Suprapubic skin (tissue), 4 donors: Measurements from ENCODE around the gene ENTPD1. TPM values are rescaled to one million over a fixed set of nuclear protein-coding genes. Genes with fewer than 3 reads are reported as not detected.

Source experiments
- DNase-seq, 2 donors: peaks; one replicate each; pipeline ENCODE4 v3.0.0-alpha.2; 2019; ENCODE audit warnings: low spot score in 2 of 2
- H3K27ac ChIP-seq: fragments of 200-600 bp; sonication (generic); one replicate; pipeline ENCODE4 v1.5.1; 2019
- H3K27me3 ChIP-seq: fragments of 200-600 bp; sonication (generic); one replicate; pipeline ENCODE4 v1.5.1; 2019
- H3K36me3 ChIP-seq: fragments of 200-600 bp; sonication (generic); one replicate; pipeline ENCODE4 v1.5.1; 2019
- H3K4me1 ChIP-seq: fragments of 200-600 bp; sonication (generic); one replicate; pipeline ENCODE4 v1.5.1; 2019
- H3K4me3 ChIP-seq: fragments of 200-600 bp; sonication (generic); one replicate; pipeline ENCODE4 v1.5.1; 2019; ENCODE audit warnings: mild to moderate bottlenecking
- H3K9me3 ChIP-seq: fragments of 200-600 bp; sonication (generic); one replicate; pipeline ENCODE4 v1.5.1; 2019
- CTCF ChIP-seq, 2 donors: fragments of 200-600 bp in 1 of 2; fragments of 450-650 bp in 1 of 2; sonication (generic) in 1 of 2; IDR thresholded peaks; one replicate each; pipeline ENCODE4 v1.5.1; 2016 to 2019; ENCODE audit warnings: antibody characterized with exemption in 2 of 2, mild to moderate bottlenecking in 1 of 2, moderate library complexity in 1 of 2
- EP300 ChIP-seq: sonication (generic); formaldehyde crosslinking; IDR thresholded peaks from one replicate; pipeline ENCODE4 v1.6.1; 2017; ENCODE audit warnings: antibody characterized with exemption
- POLR2A ChIP-seq, 2 donors: fragments of 450-650 bp; IDR thresholded peaks; one replicate each; pipeline ENCODE4 v1.6.1; 2017; ENCODE audit warnings: antibody characterized with exemption in 2 of 2, mild to moderate bottlenecking in 2 of 2, moderate library complexity in 2 of 2
- POLR2AphosphoS5 ChIP-seq, 3 donors: sonication (generic); formaldehyde crosslinking; IDR thresholded peaks; one replicate each; pipeline ENCODE4 v1.6.1; 2017; ENCODE audit warnings: antibody characterized with exemption in 3 of 3
- WGBS: methylation state at CpG from one replicate; pipeline ENCODE4 v1.1.5; 2018; 5-methylcytosine and 5-hydroxymethylcytosine counted together
- total RNA-seq, 4 donors: library from RNA; depleted of rRNA; stranded (reverse); fragments of >200 nt; gene quantifications; one replicate each; pipeline ENCODE4 v1.1.0, GENCODE V29; 2016

Gene ENTPD1
- total RNA-seq, 4 donors from 2014 or later: 6.3 to 18.9 (median 12.5) TPM

GRCh38 chr10:95848841-95849240 lies 92.9 kb downstream of the ENTPD1 start:
- TF ChIP-seq EP300 (no peak), POLR2A (IDR thresholded peaks at IDR 0.05) (no peak), CTCF (IDR thresholded peaks at IDR 0.05) (no peak), POLR2AphosphoS5 (IDR thresholded peaks at IDR 0.05) (no peak)
- Histone ChIP-seq H3K4me3 (no peak overlapping the region), H3K27me3 (no peaks in the 10 kb centered on the region), H3K36me3 (no peaks in the 10 kb centered on the region), H3K9me3 (no peaks in the 10 kb centered on the region), H3K27ac (no peak overlapping the region), H3K4me1 (no peaks in the 10 kb centered on the region)
- no peak for DNase-seq
- 86% methylated on average over 2 of the region's 2 CpGs for WGBS

- no peak for TF ChIP-seq POLR2A (IDR thresholded peaks at IDR 0.05)
- no peak for TF ChIP-seq POLR2AphosphoS5 (IDR thresholded peaks at IDR 0.05)
- TF ChIP-seq CTCF (IDR thresholded peaks at IDR 0.05): no peak
- no peak for TF ChIP-seq EP300
- peak overlapping the region; percentile 72 for H3K27ac ChIP-seq
- H3K27me3 ChIP-seq: no peaks in the 10 kb centered on the region
- no peak overlapping the region for H3K4me3 ChIP-seq
- no peak for DNase-seq
- H3K4me1 ChIP-seq: no peaks in the 10 kb centered on the region
- H3K36me3 ChIP-seq: no peaks in the 10 kb centered on the region
- H3K9me3 ChIP-seq: no peaks in the 10 kb centered on the region
These were observed 94.8 kb downstream of the ENTPD1 start for GRCh38 chr10:95850791-95851190.

- 82% methylated on average over 3 of the region's 3 CpGs for WGBS
- TF ChIP-seq POLR2A (IDR thresholded peaks at IDR 0.05) (no peak), EP300 (no peak), CTCF (IDR thresholded peaks at IDR 0.05) (no peak), POLR2AphosphoS5 (IDR thresholded peaks at IDR 0.05) (no peak)
- no peak for DNase-seq
- Histone ChIP-seq H3K4me1 (no peaks in the 10 kb centered on the region), H3K4me3 (no peak overlapping the region), H3K27me3 (no peaks in the 10 kb centered on the region), H3K9me3 (no peaks in the 10 kb centered on the region), H3K27ac (no peak overlapping the region), H3K36me3 (no peaks in the 10 kb centered on the region)
These were observed 104.4 kb downstream of the ENTPD1 start for GRCh38 chr10:95860166-95860940.

DNA sequence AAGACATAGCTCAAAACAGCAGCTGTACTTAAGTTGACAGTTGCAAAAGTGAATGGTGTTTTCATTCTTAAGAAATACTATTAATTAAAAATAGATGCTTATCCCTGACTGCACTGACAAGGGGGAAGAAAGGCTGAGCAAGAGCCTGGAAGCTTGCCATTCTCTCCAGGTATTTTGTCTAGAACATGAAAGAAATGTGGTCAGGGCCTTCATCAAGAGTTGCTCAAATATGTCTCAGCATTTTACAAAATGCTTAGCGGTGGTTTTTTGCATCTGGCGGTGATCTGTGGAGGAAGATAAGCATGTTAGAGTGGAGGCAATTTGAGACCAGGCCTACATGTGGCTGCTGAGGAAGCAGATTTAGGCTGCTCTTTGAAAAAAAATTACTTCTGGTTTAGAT lies 105.4 kb downstream of the ENTPD1 start:
- peaks cover 2% of the 10 kb centered on the region for H3K36me3 ChIP-seq
- H3K27me3 ChIP-seq: no peaks in the 10 kb centered on the region
- H3K9me3 ChIP-seq: no peaks in the 10 kb centered on the region
- H3K27ac ChIP-seq: no peak overlapping the region
- no peak for DNase-seq
- H3K4me3 ChIP-seq: no peak overlapping the region
- WGBS: 73% methylated on average over 2 of the region's 2 CpGs
- TF ChIP-seq CTCF (IDR thresholded peaks at IDR 0.05): no peak
- TF ChIP-seq POLR2AphosphoS5 (IDR thresholded peaks at IDR 0.05): no peak
- TF ChIP-seq EP300: no peak
- TF ChIP-seq POLR2A (IDR thresholded peaks at IDR 0.05): no peak
- no peaks in the 10 kb centered on the region for H3K4me1 ChIP-seq

- H3K9me3 ChIP-seq: no peaks in the 10 kb centered on the region
- H3K27me3 ChIP-seq: no peaks in the 10 kb centered on the region
- TF ChIP-seq EP300: no peak
- peak; percentile 55 to 72 for TF ChIP-seq CTCF (IDR thresholded peaks at IDR 0.05)
- H3K36me3 ChIP-seq: peaks cover 5% of the 10 kb centered on the region
- DNase-seq: peak in 1 of 2 donors; percentile 74
- peak overlapping the region; percentile 2 for H3K27ac ChIP-seq
- H3K4me3 ChIP-seq: no peak overlapping the region
- 39% methylated on average over 7 of the region's 7 CpGs for WGBS
- H3K4me1 ChIP-seq: no peaks in the 10 kb centered on the region
These were observed 109.2 kb downstream of the ENTPD1 start for GRCh38 chr10:95864906-95865813.
